HepG2 (cell line): Measurements from ENCODE around the gene CCDC77. TPM values are rescaled to one million over a fixed set of nuclear protein-coding genes. Genes with fewer than 3 reads are reported as not detected.

Source experiments
- ATAC-seq: fragments of 200-7000 bp; cut with Tn5 transposase; 3 replicates; pipeline ENCODE4 v1.9.1; 2020; ENCODE audit warnings: mild to moderate bottlenecking, moderate library complexity
- BruUV-seq: library from RNA; stranded (reverse); fragments of 400-500 nt; replicated peaks from 2 replicates; lab custom pipeline; 2021; lab: Mats Ljungman, UMichigan
- CTCF ChIA-PET: fragments of 300-600 bp; formaldehyde crosslinking; extraction: SDS; loops from one replicate; lab custom pipeline; 2021; ENCODE audit warnings: low total read pairs, inconsistent platforms, low intra/inter-chr PET ratio; lab: Yijun Ruan, JAX
- POLR2A ChIA-PET: fragments of 350-600 bp; sonication (Branson Sonifier 250); formaldehyde crosslinking; loops from one replicate; lab custom pipeline; 2020; ENCODE audit warnings: antibody characterized with exemption, inconsistent platforms; lab: Yijun Ruan, JAX
- DNase-seq: peaks from one replicate; pipeline ENCODE4 v3.0.0-alpha.2; 2015; ENCODE audit warnings: low spot score
- FAIRE-seq: peaks from 3 replicates; lab custom pipeline; 2011; peaks lifted over from hg19 to GRCh38; lab: Jason Lieb, UNC
- H2AFZ ChIP-seq: one replicate; pipeline ENCODE4 v1.6.1; 2011; ENCODE audit warnings: low read length, inconsistent platforms
- H3K27ac ChIP-seq: fragments of 300-600 bp; 3 replicates; pipeline ENCODE4 v1.8.0; 2011; ENCODE audit warnings: mixed run types, mild to moderate bottlenecking, mixed read lengths, low read length, inconsistent platforms; ENCODE audit not compliant: insufficient read depth; ENCODE audit errors: extremely low read length
- H3K27me3 ChIP-seq, 2 experiments: fragments of 200-600 bp in 1 of 2; 2 replicates in 1 of 2; 3 replicates in 1 of 2; pipeline versions ENCODE4 v1.6.0 to v1.8.0; 2011; ENCODE audit warnings: low read length in 2 of 2, mild to moderate bottlenecking in 2 of 2, moderate library complexity in 2 of 2, inconsistent platforms in 1 of 2; ENCODE audit not compliant: insufficient read depth in 2 of 2, control insufficient read depth in 1 of 2
- H3K36me3 ChIP-seq, 2 experiments: fragments of 200-600 bp in 1 of 2; replicated peaks in 1 of 2; 2 replicates in 1 of 2; 3 replicates in 1 of 2; pipeline versions ENCODE4 v1.5.1 to v1.8.0; 2011; ENCODE audit warnings: low read length in 2 of 2, inconsistent platforms in 1 of 2; ENCODE audit not compliant: insufficient read depth in 2 of 2, control insufficient read depth in 1 of 2
- H3K4me1 ChIP-seq: 2 replicates; pipeline ENCODE4 v1.5.1; 2012; ENCODE audit warnings: low read length, inconsistent platforms; ENCODE audit not compliant: insufficient read depth
- H3K4me2 ChIP-seq: 2 replicates; pipeline ENCODE4 v1.6.0; 2011; ENCODE audit warnings: low read depth, low read length, inconsistent platforms
- H3K4me3 ChIP-seq, 3 experiments: fragments of 200-600 bp in 1 of 3; sonication (generic), shearing (Covaris generic) in 1 of 3; replicated peaks in 1 of 3; 2 replicates each; pipeline ENCODE4 v1.5.1; 2011 to 2016; ENCODE audit warnings: low read length in 3 of 3, inconsistent platforms in 2 of 3, low read depth in 2 of 3, mild to moderate bottlenecking in 2 of 3, control low read depth in 1 of 3, mixed read lengths in 1 of 3; ENCODE audit not compliant: insufficient read depth in 1 of 3
- H3K79me2 ChIP-seq: one replicate; pipeline ENCODE4 v1.6.1; 2011; ENCODE audit warnings: low read length, inconsistent platforms; ENCODE audit not compliant: insufficient read depth
- H3K9ac ChIP-seq: 2 replicates; pipeline ENCODE4 v1.6.0; 2011; ENCODE audit warnings: mild to moderate bottlenecking, low read depth, low read length, inconsistent platforms; ENCODE audit not compliant: insufficient read depth
- H3K9me3 ChIP-seq: 2 replicates; pipeline ENCODE4 v1.5.1; 2012; ENCODE audit warnings: mild to moderate bottlenecking, low read length
- H4K20me1 ChIP-seq: 2 replicates; pipeline ENCODE4 v1.6.0; 2011; ENCODE audit warnings: inconsistent platforms, mild to moderate bottlenecking, low read length, moderate library complexity; ENCODE audit not compliant: insufficient read depth
- CEBPG ChIP-seq: IDR thresholded peaks from 2 replicates; pipeline ENCODE4 v1.6.1; 2016
- NR2F6 ChIP-seq, 2 experiments: IDR thresholded peaks; 2 replicates each; pipeline ENCODE4 v1.6.1; 2016; ENCODE audit warnings: antibody characterized with exemption in 1 of 2, mild to moderate bottlenecking in 1 of 2
- TRAFD1 ChIP-seq: sonication (generic); formaldehyde crosslinking; IDR thresholded peaks from 2 replicates; pipeline ENCODE4 v1.5.1; 2020; ENCODE audit warnings: missing genetic modification reagents, mild to moderate bottlenecking, borderline replicate concordance
- ZNF121 ChIP-seq: sonication (generic); formaldehyde crosslinking; IDR thresholded peaks from 2 replicates; pipeline ENCODE4 v1.5.0; 2020; ENCODE audit warnings: mild to moderate bottlenecking, missing genetic modification reagents
- ZNF770 ChIP-seq: sonication (generic); formaldehyde crosslinking; IDR thresholded peaks from 2 replicates; pipeline ENCODE4 v1.5.0; 2020; ENCODE audit warnings: mild to moderate bottlenecking, missing genetic modification reagents
- WGBS: methylation state at CpG from one replicate; pipeline ENCODE4 v1.1.6; 2017; ENCODE audit warnings: low lambda C conversion rate; 5-methylcytosine and 5-hydroxymethylcytosine counted together
- in situ Hi-C: cut with HindIII; loops from 2 replicates; pipeline ENCODE4 v1.10.0; 2017; ENCODE audit warnings: low pct_unique_long_range_greater_than_20kb; ENCODE audit not compliant: extremely low pct_ligation_motif_present
- intact Hi-C: fragments of 100-400 bp; cut with micrococcal nuclease; formaldehyde crosslinking; loops from one replicate; pipeline ENCODE4 v1.10.0; 2022; ENCODE audit not compliant: unreplicated experiment
- polyA plus RNA-seq, 8 experiments: library from polyadenylated mRNA; depleted of rRNA in 3 of 8; stranded (reverse) in 7 of 8; unstranded in 1 of 8; fragments of >200 nt; fragmentation: Illumina TruSeq in 4 of 8; extraction: Trizol in 4 of 8; gene quantifications; 2 replicates each; pipeline versions ENCODE4 v1.2.1 to v1.2.3, GENCODE V29; 2011 to 2016; ENCODE audit warnings: low read depth in 4 of 8, missing spikeins in 1 of 8, mixed read lengths in 1 of 8; ENCODE audit not compliant: insufficient read depth in 1 of 8
- total RNA-seq, 5 experiments: library from RNA; depleted of rRNA; stranded (reverse); fragments of >200 nt; fragmentation: Illumina TruSeq; extraction: Trizol; gene quantifications; 2 replicates each; pipeline ENCODE4 v1.2.3, GENCODE V29; 2016; ENCODE audit warnings: low read depth in 1 of 5
- TF ChIP-seq, protein P1 (sequence below), 2 experiments: fragments of 450-650 bp in 1 of 2; sonication (generic) in 1 of 2; formaldehyde crosslinking; IDR thresholded peaks; 2 replicates each; pipeline versions ENCODE4 v1.5.0 to v1.8.0; 2020 to 2022; ENCODE audit warnings: mild to moderate bottlenecking in 1 of 2, missing genetic modification reagents in 1 of 2
- TF ChIP-seq, protein P2 (sequence below): sonication (generic); formaldehyde crosslinking; IDR thresholded peaks from 2 replicates; pipeline ENCODE4 v1.5.0; 2020; ENCODE audit warnings: mild to moderate bottlenecking, missing genetic modification reagents, moderate library complexity

CCDC77 gene
- total and polyA plus RNA-seq, 2 of the 13 experiments (the other 11 are each of a cell fraction or from before 2014, with no cell fraction given) = 6.4 to 16.4 TPM

DNA sequence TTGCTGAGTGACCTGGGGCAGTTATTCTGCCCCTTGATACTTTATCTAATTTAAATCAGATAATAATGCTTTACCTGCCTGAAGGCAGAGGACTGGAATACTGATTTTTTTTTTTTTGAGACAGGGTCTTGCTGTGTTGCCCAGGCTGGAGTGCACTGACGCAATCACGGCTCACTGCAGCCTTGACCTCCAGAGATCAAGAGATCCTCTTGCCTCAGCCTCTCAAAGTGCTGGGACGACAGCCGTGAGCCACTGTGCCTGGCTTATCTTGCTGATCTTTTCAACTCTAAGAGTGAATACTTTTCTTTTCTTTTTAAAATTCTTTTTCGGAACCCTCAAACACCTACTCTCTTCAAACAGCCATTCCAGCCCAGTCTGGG, 57.6 kb downstream of the CCDC77 start:
- ChIA-PET POLR2A (no interaction called here), CTCF (interaction anchor here (1.3 to 11.2 kb wide), 2 partner anchors 10 to 88 kb away, joined by 3 to 227 read pairs; no protein-coding TSS in a partner anchor)
- H3K9me3 ChIP-seq = no peaks in the 10 kb centered on the region
- ATAC-seq (no peak), DNase-seq (no peak), FAIRE-seq (no peak)
- TF ChIP-seq, protein P1, sequence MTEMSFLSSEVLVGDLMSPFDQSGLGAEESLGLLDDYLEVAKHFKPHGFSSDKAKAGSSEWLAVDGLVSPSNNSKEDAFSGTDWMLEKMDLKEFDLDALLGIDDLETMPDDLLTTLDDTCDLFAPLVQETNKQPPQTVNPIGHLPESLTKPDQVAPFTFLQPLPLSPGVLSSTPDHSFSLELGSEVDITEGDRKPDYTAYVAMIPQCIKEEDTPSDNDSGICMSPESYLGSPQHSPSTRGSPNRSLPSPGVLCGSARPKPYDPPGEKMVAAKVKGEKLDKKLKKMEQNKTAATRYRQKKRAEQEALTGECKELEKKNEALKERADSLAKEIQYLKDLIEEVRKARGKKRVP (CRISPR knock-in tag; IDR thresholded peaks at IDR 0.05) = peak in 1 of 2 experiments; percentile 48; a peak in 1 of 4 replicates
- TF ChIP-seq ZNF770 (CRISPR knock-in tag) = peak; percentile 90
- peak; percentile 98 for TF ChIP-seq ZNF121 (CRISPR knock-in tag)
- TF ChIP-seq CEBPG = peak; percentile 45; the same call in 1 of the 2 replicates
- no peak for TF ChIP-seq TRAFD1 (CRISPR knock-in tag)
- TF ChIP-seq, protein P2, sequence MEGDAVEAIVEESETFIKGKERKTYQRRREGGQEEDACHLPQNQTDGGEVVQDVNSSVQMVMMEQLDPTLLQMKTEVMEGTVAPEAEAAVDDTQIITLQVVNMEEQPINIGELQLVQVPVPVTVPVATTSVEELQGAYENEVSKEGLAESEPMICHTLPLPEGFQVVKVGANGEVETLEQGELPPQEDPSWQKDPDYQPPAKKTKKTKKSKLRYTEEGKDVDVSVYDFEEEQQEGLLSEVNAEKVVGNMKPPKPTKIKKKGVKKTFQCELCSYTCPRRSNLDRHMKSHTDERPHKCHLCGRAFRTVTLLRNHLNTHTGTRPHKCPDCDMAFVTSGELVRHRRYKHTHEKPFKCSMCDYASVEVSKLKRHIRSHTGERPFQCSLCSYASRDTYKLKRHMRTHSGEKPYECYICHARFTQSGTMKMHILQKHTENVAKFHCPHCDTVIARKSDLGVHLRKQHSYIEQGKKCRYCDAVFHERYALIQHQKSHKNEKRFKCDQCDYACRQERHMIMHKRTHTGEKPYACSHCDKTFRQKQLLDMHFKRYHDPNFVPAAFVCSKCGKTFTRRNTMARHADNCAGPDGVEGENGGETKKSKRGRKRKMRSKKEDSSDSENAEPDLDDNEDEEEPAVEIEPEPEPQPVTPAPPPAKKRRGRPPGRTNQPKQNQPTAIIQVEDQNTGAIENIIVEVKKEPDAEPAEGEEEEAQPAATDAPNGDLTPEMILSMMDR (CRISPR knock-in tag) = no peak
- 0 out of 2 replicates have a peak, but pooled peaks have one; percentile 15 for TF ChIP-seq NR2F6 (IDR thresholded peaks at IDR 0.05)
- no peak for TF ChIP-seq NR2F6 (CRISPR knock-in tag; IDR thresholded peaks at IDR 0.05)
- no peaks in the 10 kb centered on the region for H4K20me1 ChIP-seq
- no peaks in the 10 kb centered on the region for H3K36me3 ChIP-seq
- peak overlapping the region; percentile 78 for H3K4me2 ChIP-seq
- H2AFZ ChIP-seq = no peak overlapping the region
- in situ Hi-C loops = loop anchor here (5.0 kb wide), 1 partner anchor 83 kb away; no protein-coding TSS in a partner anchor
- H3K9ac ChIP-seq = no peak overlapping the region
- H3K4me1 ChIP-seq = peaks cover 27% of the 10 kb centered on the region
- H3K4me3 ChIP-seq = peak overlapping the region in 2 of 3 experiments; percentile 14 to 71; a peak in 2 of 6 replicates
- peaks cover 4 to 38% of the 10 kb centered on the region in 2 experiments; a peak in 4 of 5 replicates for H3K27me3 ChIP-seq
- no peak overlapping the region for H3K27ac ChIP-seq
- intact Hi-C loops = no loop called here
- BruUV-seq = no TSS peak
- no peaks in the 10 kb centered on the region for H3K79me2 ChIP-seq
- 29% methylated on average over 5 of the region's 5 CpGs for WGBS
